GM12878 (cell line): ENCODE results near the gene LAD1.

Experiments
- ASH2L ChIP-seq: fragments of 300-600, 200-600 bp; sonication (generic); IDR thresholded peaks from 2 replicates; pipeline ENCODE4 v1.6.1; 2017; ENCODE audit warnings: low read depth, mild to moderate bottlenecking, borderline replicate concordance
- CUX1 ChIP-seq: IDR thresholded peaks from 2 replicates; pipeline ENCODE4 v1.6.1; 2012; ENCODE audit warnings: improper control_type of control experiment, low read depth, low read length; ENCODE audit not compliant: insufficient replicate concordance
- EED ChIP-seq: sonication (generic); IDR thresholded peaks from 2 replicates; pipeline ENCODE4 v1.6.1; 2016; ENCODE audit warnings: antibody characterized with exemption, low read depth
- JUND ChIP-seq: IDR thresholded peaks from 2 replicates; pipeline ENCODE4 v1.6.1; 2012; ENCODE audit warnings: low read depth, mild to moderate bottlenecking, low read length, improper control_type of control experiment, moderate library complexity
- PKNOX1 ChIP-seq: fragments of 450-650 bp; IDR thresholded peaks from 2 replicates; pipeline ENCODE4 v1.6.1; 2016; ENCODE audit warnings: mild to moderate bottlenecking
- POLR2A ChIP-seq: IDR thresholded peaks from 2 replicates; pipeline ENCODE4 v1.6.1; 2011; ENCODE audit warnings: low read depth, mild to moderate bottlenecking, low read length
- RB1 ChIP-seq: fragments of 450-650 bp; formaldehyde crosslinking; IDR thresholded peaks from 2 replicates; pipeline ENCODE4 v1.6.1; 2017; ENCODE audit warnings: mild to moderate bottlenecking, borderline replicate concordance
- TCF7 ChIP-seq: IDR thresholded peaks from 2 replicates; pipeline ENCODE4 v1.6.1; 2014; ENCODE audit warnings: antibody characterized with exemption, borderline replicate concordance
- ZNF24 ChIP-seq: fragments of 450-650 bp; IDR thresholded peaks from 2 replicates; pipeline ENCODE4 v1.6.1; 2017; ENCODE audit warnings: antibody characterized with exemption, mild to moderate bottlenecking
- TF ChIP-seq, protein P1 (sequence below), 3 experiments: IDR thresholded peaks in 2 of 3; conservative IDR thresholded peaks in 1 of 3; 2 replicates each; pipeline ENCODE4 v1.5.1; 2011; ENCODE audit warnings: low read depth in 3 of 3, low read length in 3 of 3, mild to moderate bottlenecking in 3 of 3, control low read depth in 2 of 3, moderate library complexity in 2 of 3, inconsistent platforms in 1 of 3, mixed read lengths in 1 of 3; ENCODE audit not compliant: control insufficient read depth in 2 of 3, insufficient read depth in 1 of 3; ENCODE audit errors: extremely low read depth in 1 of 3

DNA sequence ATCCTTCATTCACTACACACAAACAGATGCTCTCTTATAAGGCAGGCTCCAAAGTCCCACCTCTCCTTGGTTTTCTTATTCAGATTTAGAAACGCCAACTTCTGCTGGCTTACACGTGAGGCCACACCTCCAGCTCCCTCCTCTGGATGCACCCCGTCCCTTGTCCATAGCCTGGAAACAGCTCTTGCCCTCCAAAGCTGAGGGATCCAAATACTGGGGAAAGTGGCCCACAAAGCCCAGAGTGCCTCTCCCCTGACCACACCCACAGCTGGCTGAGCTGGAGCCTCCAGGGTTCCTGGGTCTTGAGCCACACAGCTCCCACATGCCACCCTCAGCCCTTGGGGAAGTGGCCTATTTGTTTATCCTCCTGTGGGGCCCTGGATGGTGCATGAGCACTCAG is 4.5 kb downstream of the LAD1 start:
- TF ChIP-seq POLR2A (no peak), TCF7 (no peak), ZNF24 (no peak), JUND (no peak), CUX1 (no peak), EED (no peak), PKNOX1 (no peak), ASH2L (no peak), RB1 (no peak)
- TF ChIP-seq, protein P1, sequence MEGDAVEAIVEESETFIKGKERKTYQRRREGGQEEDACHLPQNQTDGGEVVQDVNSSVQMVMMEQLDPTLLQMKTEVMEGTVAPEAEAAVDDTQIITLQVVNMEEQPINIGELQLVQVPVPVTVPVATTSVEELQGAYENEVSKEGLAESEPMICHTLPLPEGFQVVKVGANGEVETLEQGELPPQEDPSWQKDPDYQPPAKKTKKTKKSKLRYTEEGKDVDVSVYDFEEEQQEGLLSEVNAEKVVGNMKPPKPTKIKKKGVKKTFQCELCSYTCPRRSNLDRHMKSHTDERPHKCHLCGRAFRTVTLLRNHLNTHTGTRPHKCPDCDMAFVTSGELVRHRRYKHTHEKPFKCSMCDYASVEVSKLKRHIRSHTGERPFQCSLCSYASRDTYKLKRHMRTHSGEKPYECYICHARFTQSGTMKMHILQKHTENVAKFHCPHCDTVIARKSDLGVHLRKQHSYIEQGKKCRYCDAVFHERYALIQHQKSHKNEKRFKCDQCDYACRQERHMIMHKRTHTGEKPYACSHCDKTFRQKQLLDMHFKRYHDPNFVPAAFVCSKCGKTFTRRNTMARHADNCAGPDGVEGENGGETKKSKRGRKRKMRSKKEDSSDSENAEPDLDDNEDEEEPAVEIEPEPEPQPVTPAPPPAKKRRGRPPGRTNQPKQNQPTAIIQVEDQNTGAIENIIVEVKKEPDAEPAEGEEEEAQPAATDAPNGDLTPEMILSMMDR (IDR thresholded peaks at IDR 0.05 in 2 of 3, conservative IDR thresholded peaks at IDR 0.05 in 1 of 3; ENCODE audit: control insufficient read depth in 2 of 3, extremely low read depth in 1 of 3, insufficient read depth in 1 of 3, low read depth in 3 of 3, low read length in 3 of 3), result no peak
